ENCODE data around the gene TRERF1. TPM values are rescaled to one million over a fixed set of nuclear protein-coding genes. Genes with fewer than 3 reads are reported as not detected.

Gene TRERF1
- total RNA-seq, 4 donors from 2014 or later: 1.6 to 4.1 (median 2.6) TPM

GRCh38 chr6:42352856-42353564, 98.7 kb downstream of the TRERF1 start:
- DNase-seq: no peak
- Histone ChIP-seq H3K36me3 (no peaks in the 10 kb centered on the region), H3K4me3 (replicated peaks in 1 of 3) (no peak overlapping the region), H3K27me3 (no peaks in the 10 kb centered on the region), H3K4me1 (peaks cover 4 to 6% of the 10 kb centered on the region in 2 donors), H3K9me3 (no peaks in the 10 kb centered on the region), H3K27ac (no peak overlapping the region)
- 93 to 96% methylated on average over 12 of the region's 12 CpGs for WGBS, 2 donors
- intact Hi-C loops (cut with DNase I): no loop called here
- no peak for TF ChIP-seq POLR2A (IDR thresholded peaks at IDR 0.05)
- TF ChIP-seq CTCF (IDR thresholded peaks at IDR 0.05): no peak

DNA sequence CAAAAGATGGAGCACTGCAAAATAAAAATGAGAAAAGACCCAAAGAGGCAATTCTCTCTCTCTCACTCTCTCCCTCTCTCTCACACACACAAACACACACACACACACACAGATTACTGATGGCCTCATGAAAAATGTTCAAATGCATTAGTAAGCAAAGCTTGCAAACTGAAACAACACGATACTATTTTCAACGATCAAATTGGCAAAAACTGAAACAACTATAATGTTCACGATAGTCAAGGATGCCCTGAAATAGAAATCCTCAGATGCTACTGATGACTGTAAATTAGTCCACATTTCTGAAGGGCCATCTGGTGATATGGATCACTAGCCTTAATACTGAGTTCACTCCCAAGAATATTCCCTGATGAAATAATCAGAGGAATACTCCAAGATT, 100.8 kb downstream of the TRERF1 start:
- no peak overlapping the region for H3K27ac ChIP-seq
- no peak for DNase-seq
- H3K36me3 ChIP-seq: no peaks in the 10 kb centered on the region
- no peak overlapping the region for H3K4me3 ChIP-seq (replicated peaks in 1 of 3)
- no peaks in the 10 kb centered on the region for H3K9me3 ChIP-seq
- H3K4me1 ChIP-seq: no peaks in the 10 kb centered on the region
- TF ChIP-seq CTCF (IDR thresholded peaks at IDR 0.05) (no peak), POLR2A (IDR thresholded peaks at IDR 0.05) (no peak)
- H3K27me3 ChIP-seq: no peaks in the 10 kb centered on the region
- intact Hi-C loops (cut with DNase I): no loop called here
- 86 to 91% methylated on average over 3 of the region's 3 CpGs for WGBS, 2 donors

GRCh38 chr6:42349753-42350511, 101.8 kb downstream of the TRERF1 start:
- 92 to 93% methylated on average over 10 of the region's 10 CpGs for WGBS, 2 donors
- Histone ChIP-seq H3K27me3 (no peaks in the 10 kb centered on the region), H3K4me1 (no peaks in the 10 kb centered on the region), H3K27ac (no peak overlapping the region), H3K36me3 (no peaks in the 10 kb centered on the region), H3K9me3 (no peaks in the 10 kb centered on the region), H3K4me3 (replicated peaks in 1 of 3) (no peak overlapping the region)
- TF ChIP-seq CTCF (IDR thresholded peaks at IDR 0.05) (no peak), POLR2A (IDR thresholded peaks at IDR 0.05) (no peak)
- DNase-seq: no peak
- intact Hi-C loops (cut with DNase I): no loop called here

- no peak for DNase-seq
- 95 to 97% methylated on average over 7 of the region's 7 CpGs for WGBS, 2 donors
- Histone ChIP-seq H3K36me3 (no peaks in the 10 kb centered on the region), H3K27ac (no peak overlapping the region), H3K4me1 (no peaks in the 10 kb centered on the region), H3K9me3 (no peaks in the 10 kb centered on the region), H3K27me3 (no peaks in the 10 kb centered on the region), H3K4me3 (replicated peaks in 1 of 3) (no peak overlapping the region)
- intact Hi-C loops (cut with DNase I): no loop called here
- no peak for TF ChIP-seq CTCF (IDR thresholded peaks at IDR 0.05)
- TF ChIP-seq POLR2A (IDR thresholded peaks at IDR 0.05): no peak
These were observed 104.3 kb downstream of the TRERF1 start for GRCh38 chr6:42347456-42347855.

Measured in thyroid gland (tissue), 4 donors.